HepG2 (cell line): Measurements from ENCODE around the gene CDH1. TPM values are rescaled to one million over a fixed set of nuclear protein-coding genes. Genes with fewer than 3 reads are reported as not detected.

ENCODE experiments used
- ARNT2 ChIP-seq: sonication (generic); formaldehyde crosslinking; IDR thresholded peaks from 2 replicates; pipeline ENCODE4 v1.8.0; 2022; ENCODE audit warnings: mild to moderate bottlenecking, low read depth, missing genetic modification reagents, moderate library complexity
- ARNTL ChIP-seq: sonication (generic); formaldehyde crosslinking; IDR thresholded peaks from 2 replicates; pipeline ENCODE4 v1.4.0; 2020; ENCODE audit warnings: mild to moderate bottlenecking, missing genetic modification reagents
- CC2D1A ChIP-seq: sonication (generic); formaldehyde crosslinking; IDR thresholded peaks from 2 replicates; pipeline ENCODE4 v1.8.1; 2023; ENCODE audit warnings: mild to moderate bottlenecking, missing genetic modification reagents
- CENPT ChIP-seq: sonication (generic); formaldehyde crosslinking; IDR thresholded peaks from 2 replicates; pipeline ENCODE4 v1.8.0; 2022; ENCODE audit warnings: low read depth, mild to moderate bottlenecking, moderate library complexity, missing genetic modification reagents
- CREB3 ChIP-seq: sonication (generic); formaldehyde crosslinking; IDR thresholded peaks from 2 replicates; pipeline ENCODE4 v1.5.0; 2020; ENCODE audit warnings: missing genetic modification reagents
- CSRNP1 ChIP-seq: sonication (generic); formaldehyde crosslinking; IDR thresholded peaks from 2 replicates; pipeline ENCODE4 v1.8.1; 2023; ENCODE audit warnings: mild to moderate bottlenecking, missing genetic modification reagents
- GMEB2 ChIP-seq: IDR thresholded peaks from 2 replicates; pipeline ENCODE4 v1.6.1; 2016; ENCODE audit warnings: missing biosample characterization, missing genetic modification reagents, low read depth
- GTF2F1 ChIP-seq: fragments of 150-350 bp; IDR thresholded peaks from 2 replicates; pipeline ENCODE4 v1.6.1; 2014; ENCODE audit warnings: low read length
- KAT7 ChIP-seq: IDR thresholded peaks from 2 replicates; pipeline ENCODE4 v1.6.1; 2018; ENCODE audit warnings: borderline replicate concordance, missing compliant biosample characterization
- NCOA1 ChIP-seq: sonication (generic); formaldehyde crosslinking; IDR thresholded peaks from 2 replicates; pipeline ENCODE4 v1.9.0; 2021; ENCODE audit warnings: missing genetic modification reagents
- NR2F2 ChIP-seq: IDR thresholded peaks from 2 replicates; pipeline ENCODE4 v1.6.1; 2012; ENCODE audit warnings: low read depth, inconsistent platforms, borderline replicate concordance
- PBX2 ChIP-seq: IDR thresholded peaks from 2 replicates; pipeline ENCODE4 v1.6.1; 2016; ENCODE audit warnings: control low read depth
- PHF5A ChIP-seq: IDR thresholded peaks from one replicate; pipeline ENCODE4 v1.6.1; 2018; ENCODE audit warnings: low read depth, missing genetic modification reagents; ENCODE audit not compliant: unreplicated experiment
- POGK ChIP-seq: sonication (generic); formaldehyde crosslinking; conservative IDR thresholded peaks from 2 replicates; pipeline ENCODE4 v1.8.0; 2022; ENCODE audit warnings: mild to moderate bottlenecking, moderate library complexity, missing genetic modification reagents
- POLR2G ChIP-seq: fragments of 200-400 bp; formaldehyde crosslinking; IDR thresholded peaks from 2 replicates; pipeline ENCODE4 v1.6.1; 2018; ENCODE audit warnings: mild to moderate bottlenecking, low read depth, low read length, moderate library complexity
- SMC3 ChIP-seq: IDR thresholded peaks from 2 replicates; pipeline ENCODE4 v1.6.1; 2011; ENCODE audit warnings: low read length, improper control_type of control experiment
- SP140L ChIP-seq: sonication (generic); formaldehyde crosslinking; IDR thresholded peaks from 2 replicates; pipeline ENCODE4 v1.4.0; 2020; ENCODE audit warnings: missing genetic modification reagents, borderline replicate concordance
- ZFP1 ChIP-seq: IDR thresholded peaks from 2 replicates; pipeline ENCODE4 v1.6.1; 2016
- ZNF44 ChIP-seq: sonication (generic); formaldehyde crosslinking; IDR thresholded peaks from 2 replicates; pipeline ENCODE4 v1.5.1; 2020; ENCODE audit warnings: mild to moderate bottlenecking, missing genetic modification reagents
- ZNF652 ChIP-seq: IDR thresholded peaks from 2 replicates; pipeline ENCODE4 v1.6.1; 2016; ENCODE audit warnings: low read depth, borderline replicate concordance
- ZNF704 ChIP-seq: sonication (generic); formaldehyde crosslinking; IDR thresholded peaks from 2 replicates; pipeline ENCODE4 v1.8.1; 2023; ENCODE audit warnings: mild to moderate bottlenecking, inconsistent platforms, moderate library complexity, missing genetic modification reagents, borderline replicate concordance
- ZZZ3 ChIP-seq: sonication (generic); formaldehyde crosslinking; IDR thresholded peaks from 2 replicates; pipeline ENCODE4 v1.4.0; 2020; ENCODE audit warnings: missing genetic modification reagents, mild to moderate bottlenecking, borderline replicate concordance
- polyA plus RNA-seq, 8 experiments: library from polyadenylated mRNA; depleted of rRNA in 3 of 8; stranded (reverse) in 7 of 8; unstranded in 1 of 8; fragments of >200 nt; fragmentation: Illumina TruSeq in 4 of 8; extraction: Trizol in 4 of 8; gene quantifications; 2 replicates each; pipeline versions ENCODE4 v1.2.1 to v1.2.3, GENCODE V29; 2011 to 2016; ENCODE audit warnings: low read depth in 4 of 8, missing spikeins in 1 of 8, mixed read lengths in 1 of 8; ENCODE audit not compliant: insufficient read depth in 1 of 8
- total RNA-seq, 5 experiments: library from RNA; depleted of rRNA; stranded (reverse); fragments of >200 nt; fragmentation: Illumina TruSeq; extraction: Trizol; gene quantifications; 2 replicates each; pipeline ENCODE4 v1.2.3, GENCODE V29; 2016; ENCODE audit warnings: low read depth in 1 of 5

The CDH1 gene
- total and polyA plus RNA-seq, 2 of the 13 experiments (the other 11 are each of a cell fraction or from before 2014, with no cell fraction given), result 0.95 to 9.8 TPM

- TF ChIP-seq CENPT (no peak), ZNF44 (no peak), NCOA1 (CRISPR knock-in tag) (no peak), SMC3 (no peak; the same call in 1 of the 2 replicates), ARNT2 (CRISPR knock-in tag) (no peak), GMEB2 (CRISPR knock-in tag) (no peak), ZNF652 (CRISPR knock-in tag) (peak; percentile 90), ZFP1 (CRISPR knock-in tag) (no peak), ZNF704 (CRISPR knock-in tag) (no peak), ARNTL (CRISPR knock-in tag) (no peak), ZZZ3 (CRISPR knock-in tag) (no peak), CC2D1A (CRISPR knock-in tag) (no peak), KAT7 (CRISPR knock-in tag) (no peak), POGK (CRISPR knock-in tag) (no peak), PBX2 (CRISPR knock-in tag) (no peak), CSRNP1 (CRISPR knock-in tag) (no peak), PHF5A (CRISPR knock-in tag) (no peak), SP140L (no peak), CREB3 (CRISPR knock-in tag) (no peak), GTF2F1 (no peak), POLR2G (no peak), NR2F2 (no peak)
Observed at GRCh38 chr16:68873635-68874471, 136.8 kb downstream of the CDH1 start (continued).
